GM19452 (cell line): Measurements from ENCODE around the gene IKZF3.
"Not testable (repeated sequence)": the region's sequence is repeated elsewhere in the genome, so short reads cannot be mapped to it uniquely, and the experiment has no call there.

ENCODE experiments used
- ATAC-seq: cut with Tn5 transposase; IDR thresholded peaks from one replicate; pipeline ENCODE4 v1.9.1; 2021; ENCODE audit not compliant: unreplicated experiment

IKZF3 gene

DNA sequence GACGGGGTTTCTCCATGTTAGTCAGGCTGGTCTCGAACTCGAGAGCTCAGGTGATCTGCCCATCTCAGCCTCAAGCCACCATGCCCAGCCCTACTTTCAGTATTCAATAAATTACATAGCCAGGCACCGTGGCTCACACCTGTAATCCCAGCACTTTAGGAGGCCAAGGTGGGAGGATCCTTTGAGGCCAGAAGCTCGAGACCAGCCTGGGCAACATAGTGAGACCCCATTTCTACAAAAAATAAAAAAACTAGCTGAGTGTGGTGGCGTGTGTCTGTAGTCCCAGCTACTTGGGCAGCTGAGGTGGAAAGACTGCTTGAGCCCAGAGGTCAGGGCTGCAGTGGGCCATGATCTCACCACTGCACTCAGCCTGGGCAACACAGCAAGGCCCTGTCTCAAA, 142.0 kb downstream of the IKZF3 start:
- ATAC-seq = no peak

DNA sequence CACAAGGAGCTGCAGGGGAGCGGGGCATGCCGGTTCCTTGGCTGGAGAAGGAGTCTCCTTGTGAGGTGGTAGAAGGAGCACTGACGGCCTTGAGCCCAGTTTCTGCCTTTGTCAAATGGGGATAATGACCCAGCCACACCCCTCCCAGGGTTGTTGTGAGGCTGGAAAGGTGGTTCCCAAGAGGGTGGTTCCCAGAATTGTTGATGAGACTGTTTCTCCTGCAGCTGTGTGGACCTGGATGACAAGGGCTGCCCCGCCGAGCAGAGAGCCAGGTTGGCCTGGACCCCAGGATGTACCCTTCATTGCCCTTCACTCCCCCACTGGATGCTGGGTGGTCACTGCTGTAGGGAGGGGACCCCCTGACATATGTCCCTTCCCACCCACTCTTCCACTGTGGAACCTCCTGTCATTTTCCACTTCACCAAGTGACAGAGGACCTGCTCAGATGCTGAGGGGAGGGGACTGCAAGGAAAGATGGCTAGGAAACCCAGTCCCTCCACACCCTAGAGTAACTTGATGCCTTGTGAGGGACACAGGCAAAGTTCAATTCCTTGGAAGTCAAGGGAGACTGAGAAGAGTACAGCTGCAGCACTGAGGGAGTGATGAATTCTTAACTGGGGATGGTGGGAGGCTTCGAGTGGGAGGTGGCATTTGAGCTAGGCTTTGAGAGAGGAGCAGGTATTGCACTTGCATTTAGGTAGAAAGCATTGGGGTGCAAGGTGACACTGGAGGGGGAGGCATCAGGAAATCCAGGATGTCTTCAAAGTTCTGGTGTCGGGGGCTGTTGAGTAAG, 144.4 kb downstream of the IKZF3 start:
- ATAC-seq = no peak

DNA sequence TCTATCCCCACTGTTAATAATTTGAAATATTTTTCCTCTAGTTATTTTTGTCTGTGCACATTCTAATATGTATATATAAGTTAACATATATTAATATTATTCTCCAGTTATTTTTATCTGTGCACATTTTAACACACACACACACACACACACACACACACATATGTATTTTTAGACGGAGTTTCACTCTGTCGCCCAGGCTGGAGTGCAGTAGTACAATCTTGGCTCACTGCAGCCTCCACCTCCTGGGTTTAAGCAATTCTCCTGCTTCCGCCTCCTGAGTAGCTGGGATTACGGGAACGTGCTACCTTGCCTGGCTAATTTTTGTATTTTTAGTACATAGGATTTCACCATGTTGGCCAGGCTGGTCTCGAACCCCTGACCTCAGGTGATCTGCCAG, 146.5 kb downstream of the IKZF3 start:
- no peak for ATAC-seq

DNA sequence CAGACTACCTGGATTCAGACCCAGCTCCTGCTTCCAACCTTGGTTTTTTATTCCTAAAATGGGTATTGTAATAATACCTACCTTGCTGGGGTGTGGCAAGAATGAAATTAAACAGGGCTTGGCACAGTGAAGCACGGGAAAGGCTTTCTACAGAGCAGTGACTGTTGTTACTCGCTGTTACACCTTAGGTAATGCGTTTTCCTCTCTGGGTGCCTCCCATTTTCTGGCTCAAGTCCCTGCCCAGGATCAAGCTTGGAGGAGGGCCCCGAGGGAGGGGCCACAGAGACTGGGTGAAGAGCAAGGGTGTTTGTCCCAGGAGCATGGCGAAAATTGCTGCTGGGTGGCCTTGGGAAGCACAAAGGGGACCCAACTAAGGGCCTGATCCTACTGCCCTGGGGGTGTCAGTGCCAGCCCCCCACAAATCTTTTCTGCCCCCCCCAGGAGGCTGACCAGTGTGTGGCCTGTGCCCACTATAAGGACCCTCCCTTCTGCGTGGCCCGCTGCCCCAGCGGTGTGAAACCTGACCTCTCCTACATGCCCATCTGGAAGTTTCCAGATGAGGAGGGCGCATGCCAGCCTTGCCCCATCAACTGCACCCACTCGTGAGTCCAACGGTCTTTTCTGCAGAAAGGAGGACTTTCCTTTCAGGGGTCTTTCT, 147.1 kb downstream of the IKZF3 start:
- no peak for ATAC-seq

DNA sequence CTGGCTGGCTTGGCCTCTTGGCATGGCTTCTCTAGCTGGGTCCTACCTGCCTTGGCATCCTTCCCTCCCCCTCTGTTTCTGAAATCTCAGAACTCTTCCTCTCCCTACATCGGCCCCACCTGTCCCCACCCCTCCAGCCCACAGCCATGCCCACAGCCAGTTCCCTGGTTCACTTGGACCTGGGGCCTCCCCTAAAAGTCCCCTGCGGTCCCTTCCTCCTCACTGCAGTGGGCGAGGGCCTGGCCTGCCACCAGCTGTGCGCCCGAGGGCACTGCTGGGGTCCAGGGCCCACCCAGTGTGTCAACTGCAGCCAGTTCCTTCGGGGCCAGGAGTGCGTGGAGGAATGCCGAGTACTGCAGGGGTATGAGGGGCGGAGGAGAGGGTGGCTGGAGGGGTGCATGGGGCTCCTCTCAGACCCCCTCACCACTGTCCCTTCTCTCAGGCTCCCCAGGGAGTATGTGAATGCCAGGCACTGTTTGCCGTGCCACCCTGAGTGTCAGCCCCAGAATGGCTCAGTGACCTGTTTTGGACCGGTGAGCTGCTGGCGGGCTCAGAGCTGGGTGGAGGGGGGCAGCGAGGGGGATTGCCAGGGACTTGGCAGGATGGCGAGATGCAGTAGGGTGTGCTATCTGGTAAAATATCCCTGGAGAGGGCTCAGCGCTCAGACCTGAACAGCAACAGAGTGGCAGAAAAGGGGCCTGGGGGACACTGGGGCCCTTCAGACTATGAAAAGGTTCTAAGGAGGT, 147.9 kb downstream of the IKZF3 start:
- no peak for ATAC-seq

DNA sequence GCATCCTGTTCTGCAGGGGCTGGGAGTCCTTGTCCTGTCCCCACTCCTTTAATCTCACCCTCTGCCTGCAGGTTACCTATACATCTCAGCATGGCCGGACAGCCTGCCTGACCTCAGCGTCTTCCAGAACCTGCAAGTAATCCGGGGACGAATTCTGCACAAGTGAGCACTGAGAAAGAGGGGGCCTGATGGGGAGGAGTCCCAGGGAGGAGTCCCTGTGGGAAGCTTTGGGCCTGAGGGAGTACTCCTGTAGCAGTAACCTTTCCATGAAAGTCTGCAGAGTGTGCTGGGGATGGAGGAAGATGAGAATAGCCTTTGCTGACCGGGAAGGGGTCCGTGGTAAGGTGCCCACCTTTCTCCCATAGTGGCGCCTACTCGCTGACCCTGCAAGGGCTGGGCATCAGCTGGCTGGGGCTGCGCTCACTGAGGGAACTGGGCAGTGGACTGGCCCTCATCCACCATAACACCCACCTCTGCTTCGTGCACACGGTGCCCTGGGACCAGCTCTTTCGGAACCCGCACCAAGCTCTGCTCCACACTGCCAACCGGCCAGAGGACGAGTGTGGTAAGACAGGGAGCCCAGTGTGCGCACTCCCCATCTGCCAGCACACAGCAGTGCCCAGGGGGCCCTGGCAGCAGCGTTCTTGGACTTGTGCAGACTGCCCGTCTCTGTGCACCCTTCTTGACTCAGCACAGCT, 148.6 kb downstream of the IKZF3 start:
- no peak for ATAC-seq

DNA sequence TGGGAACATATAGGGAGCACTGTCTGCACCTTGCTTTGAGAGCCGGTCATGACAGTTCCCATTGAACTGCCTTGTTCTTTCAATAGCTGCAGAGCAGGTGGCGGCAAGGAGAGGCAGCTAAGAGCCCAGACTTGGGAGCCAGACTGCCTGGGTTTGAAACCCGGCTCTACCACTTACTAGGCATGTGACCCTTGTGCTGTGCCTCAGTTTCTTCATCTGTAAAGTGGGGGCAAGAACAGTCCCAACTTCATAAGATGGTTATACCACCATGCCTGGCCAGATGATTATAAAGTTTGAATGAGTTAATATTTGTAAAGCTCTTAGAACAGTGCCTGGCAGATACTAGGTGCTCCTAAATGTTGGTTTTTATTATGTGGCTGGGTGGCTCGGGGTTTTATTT, 149.9 kb downstream of the IKZF3 start:
- ATAC-seq = no peak

DNA sequence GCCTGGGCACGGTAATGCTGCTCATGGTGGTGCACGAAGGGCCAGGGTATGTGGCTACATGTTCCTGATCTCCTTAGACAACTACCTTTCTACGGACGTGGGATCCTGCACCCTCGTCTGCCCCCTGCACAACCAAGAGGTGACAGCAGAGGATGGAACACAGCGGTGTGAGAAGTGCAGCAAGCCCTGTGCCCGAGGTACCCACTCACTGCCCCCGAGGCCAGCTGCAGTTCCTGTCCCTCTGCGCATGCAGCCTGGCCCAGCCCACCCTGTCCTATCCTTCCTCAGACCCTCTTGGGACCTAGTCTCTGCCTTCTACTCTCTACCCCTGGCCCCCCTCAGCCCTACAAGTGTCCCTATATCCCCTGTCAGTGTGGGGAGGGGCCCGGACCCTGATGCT, 152.3 kb downstream of the IKZF3 start:
- no peak for ATAC-seq

DNA sequence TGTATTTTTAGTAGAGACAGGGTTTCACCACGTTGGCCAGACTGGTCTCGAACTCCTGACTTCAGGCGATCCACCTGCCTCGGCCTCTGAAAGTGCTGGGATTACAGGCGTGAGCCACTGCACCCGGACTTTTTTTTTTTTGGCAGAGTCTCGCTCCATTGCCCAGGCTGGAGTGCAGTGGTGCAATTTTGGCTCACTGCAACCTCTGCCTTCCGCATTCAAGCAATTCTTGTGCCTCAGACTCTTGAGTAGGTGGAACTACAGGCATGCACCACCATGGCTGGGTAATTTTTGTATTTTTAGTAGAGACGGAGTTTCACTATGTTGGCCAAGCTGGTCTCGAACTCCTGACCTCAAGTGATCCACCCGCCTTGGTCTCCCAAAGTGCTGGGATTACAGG, 153.0 kb downstream of the IKZF3 start:
- ATAC-seq = not testable (repeated sequence)

DNA sequence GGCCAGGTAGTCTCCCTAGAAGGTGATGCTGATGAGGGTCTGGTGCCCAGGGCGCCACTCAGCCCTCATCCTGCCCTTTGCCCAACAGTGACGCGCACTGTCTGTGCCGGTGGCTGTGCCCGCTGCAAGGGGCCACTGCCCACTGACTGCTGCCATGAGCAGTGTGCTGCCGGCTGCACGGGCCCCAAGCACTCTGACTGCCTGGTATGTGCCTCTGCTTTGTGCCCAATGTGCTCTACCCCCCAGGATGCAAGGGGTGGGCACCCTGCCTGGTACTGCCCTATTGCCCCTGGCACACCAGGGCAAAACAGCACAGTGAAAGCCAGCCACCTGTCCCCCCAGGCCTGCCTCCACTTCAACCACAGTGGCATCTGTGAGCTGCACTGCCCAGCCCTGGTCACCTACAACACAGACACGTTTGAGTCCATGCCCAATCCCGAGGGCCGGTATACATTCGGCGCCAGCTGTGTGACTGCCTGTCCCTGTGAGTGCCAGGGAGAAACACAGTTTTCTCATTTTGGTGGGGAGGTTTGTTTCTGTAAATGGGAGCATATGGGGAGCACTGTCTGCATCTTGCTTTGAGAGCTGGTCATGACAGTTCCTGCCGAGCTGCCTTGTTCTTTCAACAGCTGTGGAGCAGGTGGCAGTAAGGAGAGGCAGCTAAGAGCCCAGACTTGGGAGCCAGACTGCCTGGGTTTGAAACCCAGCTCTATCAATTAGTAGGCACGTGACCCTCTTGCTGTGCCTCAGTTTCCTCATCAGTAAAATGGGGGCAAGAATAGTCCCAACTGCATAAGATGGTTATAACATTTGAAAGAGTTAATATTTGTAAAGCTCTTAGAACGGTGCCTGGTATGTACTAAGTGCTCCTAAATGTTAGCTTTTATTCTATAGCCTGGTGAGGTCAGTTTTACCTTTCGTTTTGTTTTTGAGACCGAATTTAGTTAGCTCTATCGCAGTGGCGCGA, 153.8 kb downstream of the IKZF3 start:
- no peak for ATAC-seq

DNA sequence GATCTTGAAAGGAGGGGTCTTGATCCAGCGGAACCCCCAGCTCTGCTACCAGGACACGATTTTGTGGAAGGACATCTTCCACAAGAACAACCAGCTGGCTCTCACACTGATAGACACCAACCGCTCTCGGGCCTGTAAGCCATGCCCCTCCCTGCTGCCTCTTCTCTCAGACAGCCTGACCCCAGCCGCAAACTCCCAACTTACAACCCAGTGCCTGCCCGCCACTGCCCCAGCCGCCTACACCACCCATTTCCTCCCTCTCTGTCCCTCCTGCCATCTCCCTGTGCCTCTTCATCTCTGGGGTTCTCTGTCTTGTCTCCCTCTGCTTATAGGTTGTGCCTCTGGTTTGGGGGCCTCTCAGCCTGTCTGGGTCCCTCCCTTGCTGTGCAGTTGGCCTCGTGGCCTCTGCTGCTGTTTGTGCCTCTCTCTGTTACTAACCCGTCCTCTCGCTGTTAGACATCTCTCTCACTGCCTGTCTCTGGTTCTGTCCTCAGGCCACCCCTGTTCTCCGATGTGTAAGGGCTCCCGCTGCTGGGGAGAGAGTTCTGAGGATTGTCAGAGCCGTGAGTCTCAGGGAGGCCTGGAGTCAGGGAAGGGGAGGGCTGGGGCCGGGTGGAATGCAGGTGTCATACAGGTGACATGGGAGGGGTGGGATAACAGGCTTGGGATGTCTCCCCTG, 154.7 kb downstream of the IKZF3 start:
- no peak for ATAC-seq
